IMR-90 (cell line): ENCODE data around the gene CRYGA. TPM values are rescaled to one million over a fixed set of nuclear protein-coding genes. Genes with fewer than 3 reads are reported as not detected.

Experiments
- ATAC-seq: fragments of 200-7000 bp; cut with Tn5 transposase; 2 replicates; pipeline ENCODE4 v1.9.1; 2020; ENCODE audit warnings: low read depth, mild to moderate bottlenecking, moderate library complexity
- BruUV-seq: library from RNA; stranded (reverse); fragments of 400-500 nt; replicated peaks from 2 replicates; lab custom pipeline; 2021; lab: Mats Ljungman, UMichigan
- CTCF ChIA-PET: fragments of 300-600 bp; formaldehyde crosslinking; extraction: SDS; loops from one replicate; lab custom pipeline; 2021; ENCODE audit warnings: antibody characterized with exemption; lab: Yijun Ruan, JAX
- POLR2A ChIA-PET: fragments of 300-600 bp; sonication (Branson Sonifier 250); formaldehyde crosslinking; loops from one replicate; lab custom pipeline; 2022; ENCODE audit warnings: antibody characterized with exemption; ENCODE audit not compliant: unreplicated experiment; lab: Charles Lee
- DNase-seq: peaks from one replicate; pipeline ENCODE4 v3.0.0; 2013
- H2AFZ ChIP-seq: replicated peaks from 2 replicates; pipeline ENCODE3; 2013; ENCODE audit warnings: low read length, mild to moderate bottlenecking; ENCODE audit not compliant: poor library complexity
- H2AK5ac ChIP-seq: 2 replicates; pipeline ENCODE4 v1.6.1; 2013; ENCODE audit warnings: low read depth, low read length, inconsistent platforms
- H2AK9ac ChIP-seq: replicated peaks from 2 replicates; pipeline ENCODE3; 2013; ENCODE audit warnings: mild to moderate bottlenecking, low read depth, low read length, moderate library complexity; ENCODE audit not compliant: poor library complexity
- H2BK120ac ChIP-seq: 2 replicates; pipeline ENCODE4 v1.6.1; 2013; ENCODE audit warnings: low read depth, low read length, inconsistent platforms
- H2BK15ac ChIP-seq: 3 replicates; pipeline ENCODE4 v1.6.1; 2013; ENCODE audit warnings: low read depth, low read length, inconsistent platforms
- H2BK20ac ChIP-seq: 2 replicates; pipeline ENCODE4 v1.6.1; 2013; ENCODE audit warnings: low read depth, mild to moderate bottlenecking, inconsistent platforms, low read length, moderate library complexity
- H2BK5ac ChIP-seq: 2 replicates; pipeline ENCODE4 v1.6.1; 2013; ENCODE audit warnings: mild to moderate bottlenecking, low read depth, low read length, inconsistent platforms; ENCODE audit not compliant: poor library complexity, severe bottlenecking
- H3K14ac ChIP-seq: replicated peaks from 2 replicates; pipeline ENCODE4 v1.6.1; 2013; ENCODE audit warnings: low read depth, low read length, inconsistent platforms
- H3K18ac ChIP-seq: 2 replicates; pipeline ENCODE4 v1.6.1; 2013; ENCODE audit warnings: low read depth, low read length, control low read depth
- H3K23ac ChIP-seq: 2 replicates; pipeline ENCODE4 v1.6.1; 2013; ENCODE audit warnings: low read depth, low read length, inconsistent platforms
- H3K27ac ChIP-seq: 2 replicates; pipeline ENCODE4 v1.5.1; 2013; ENCODE audit warnings: mild to moderate bottlenecking, control low read depth, low read length; ENCODE audit not compliant: insufficient read depth
- H3K27me3 ChIP-seq: 2 replicates; pipeline ENCODE4 v1.6.1; 2013; ENCODE audit warnings: low read length; ENCODE audit not compliant: control insufficient read depth, insufficient read depth
- H3K36me3 ChIP-seq: 2 replicates; pipeline ENCODE4 v1.6.1; 2013; ENCODE audit warnings: low read length, mixed read lengths; ENCODE audit not compliant: control insufficient read depth, insufficient read depth
- H3K4ac ChIP-seq: 2 replicates; pipeline ENCODE4 v1.6.1; 2013; ENCODE audit warnings: low read depth, low read length, inconsistent platforms
- H3K4me1 ChIP-seq: 2 replicates; pipeline ENCODE4 v1.6.1; 2013; ENCODE audit warnings: low read length, mixed read lengths; ENCODE audit not compliant: control insufficient read depth, insufficient read depth
- H3K4me2 ChIP-seq: 2 replicates; pipeline ENCODE4 v1.6.1; 2013; ENCODE audit warnings: low read depth, mild to moderate bottlenecking, control low read depth, low read length, moderate library complexity
- H3K4me3 ChIP-seq: 2 replicates; pipeline ENCODE4 v1.5.1; 2013; ENCODE audit warnings: low read depth, mild to moderate bottlenecking, control low read depth, low read length, moderate library complexity; ENCODE audit not compliant: insufficient read depth
- H3K56ac ChIP-seq: 2 replicates; pipeline ENCODE4 v1.6.1; 2013; ENCODE audit warnings: low read length, inconsistent platforms; ENCODE audit not compliant: insufficient read depth; ENCODE audit errors: extremely low read depth
- H3K79me1 ChIP-seq, 2 experiments: 2 replicates each; pipeline ENCODE4 v1.6.1; 2013; ENCODE audit warnings: low read length in 2 of 2, inconsistent platforms in 1 of 2, low read depth in 1 of 2
- H3K9ac ChIP-seq: 2 replicates; pipeline ENCODE4 v1.6.1; 2013; ENCODE audit warnings: low read depth, low read length, control low read depth
- H3K9me1 ChIP-seq: 2 replicates; pipeline ENCODE4 v1.6.1; 2013; ENCODE audit warnings: low read length, inconsistent platforms; ENCODE audit not compliant: insufficient read depth
- H3K9me3 ChIP-seq: 2 replicates; pipeline ENCODE4 v1.6.1; 2013; ENCODE audit warnings: low read length; ENCODE audit not compliant: control insufficient read depth, insufficient read depth
- H4K20me1 ChIP-seq: 2 replicates; pipeline ENCODE4 v1.6.1; 2013; ENCODE audit warnings: low read length, inconsistent platforms; ENCODE audit not compliant: insufficient read depth
- H4K5ac ChIP-seq: 2 replicates; pipeline ENCODE4 v1.6.1; 2013; ENCODE audit warnings: mild to moderate bottlenecking, low read depth, low read length, control low read depth
- H4K8ac ChIP-seq, 2 experiments: 2 replicates each; pipeline ENCODE4 v1.6.1; 2013; ENCODE audit warnings: low read depth in 2 of 2, low read length in 2 of 2, control low read depth in 1 of 2, inconsistent platforms in 1 of 2
- H4K91ac ChIP-seq: 2 replicates; pipeline ENCODE4 v1.6.1; 2013; ENCODE audit warnings: low read depth, low read length, inconsistent platforms; ENCODE audit not compliant: insufficient read depth
- BHLHE40 ChIP-seq: fragments of 150-350 bp; IDR thresholded peaks from 2 replicates; pipeline ENCODE4 v1.6.1; 2016; ENCODE audit warnings: mild to moderate bottlenecking, low read depth, low read length
- CEBPB ChIP-seq: IDR thresholded peaks from 2 replicates; pipeline ENCODE4 v1.6.1; 2012; ENCODE audit warnings: low read depth, low read length, improper control_type of control experiment
- CTCF ChIP-seq: conservative IDR thresholded peaks from 2 replicates; pipeline ENCODE4 v1.5.1; 2012; ENCODE audit warnings: mild to moderate bottlenecking, low read depth, low read length, improper control_type of control experiment
- ELK1 ChIP-seq: fragments of 150-350 bp; IDR thresholded peaks from 2 replicates; pipeline ENCODE4 v1.6.1; 2016; ENCODE audit warnings: low read depth, mild to moderate bottlenecking, low read length, moderate library complexity, borderline replicate concordance
- FOS ChIP-seq: fragments of 150-350 bp; IDR thresholded peaks from 2 replicates; pipeline ENCODE4 v1.6.1; 2016; ENCODE audit warnings: low read depth, low read length
- MAZ ChIP-seq: IDR thresholded peaks from 2 replicates; pipeline ENCODE4 v1.6.1; 2012; ENCODE audit warnings: low read depth, mild to moderate bottlenecking, low read length, improper control_type of control experiment, moderate library complexity, borderline replicate concordance
- NFE2L2 ChIP-seq: fragments of 150-350 bp; IDR thresholded peaks from 2 replicates; pipeline ENCODE4 v1.6.1; 2016; ENCODE audit warnings: low read depth, mild to moderate bottlenecking, low read length
- POLR2A ChIP-seq: IDR thresholded peaks from 2 replicates; pipeline ENCODE4 v1.6.1; 2012; ENCODE audit warnings: mild to moderate bottlenecking, low read depth, low read length
- RAD21 ChIP-seq: IDR thresholded peaks from 2 replicates; pipeline ENCODE4 v1.6.1; 2012; ENCODE audit warnings: low read length, improper control_type of control experiment
- RFX5 ChIP-seq: IDR thresholded peaks from 2 replicates; pipeline ENCODE4 v1.8.0; 2012; ENCODE audit warnings: low read depth, mild to moderate bottlenecking, low read length, moderate library complexity
- SMC3 ChIP-seq: fragments of 150-350 bp; IDR thresholded peaks from 2 replicates; pipeline ENCODE4 v1.6.1; 2016; ENCODE audit warnings: low read depth, mild to moderate bottlenecking, antibody characterized with exemption, low read length, moderate library complexity
- USF2 ChIP-seq: fragments of 150-350 bp; IDR thresholded peaks from 2 replicates; pipeline ENCODE4 v1.6.1; 2017; ENCODE audit warnings: mild to moderate bottlenecking, antibody characterized with exemption, low read length, low read depth
- whole genome bisulfite sequencing, 2 experiments: methylation state at CpG; one replicate each; pipeline versions ENCODE4 v1.1.5 to v1.1.7; 2013; ENCODE audit warnings: missing lambda C conversion rate in 2 of 2; ENCODE audit not compliant: insufficient read length in 1 of 2; ENCODE audit errors: extremely low coverage in 2 of 2; 5-methylcytosine and 5-hydroxymethylcytosine counted together
- dilution Hi-C: fragments of 300-500 bp; cut with HindIII; formaldehyde crosslinking; loops from one replicate; pipeline ENCODE4 v1.14.3; 2018; ENCODE audit warnings: low sequenced_read_pairs; ENCODE audit not compliant: unreplicated experiment
- in situ Hi-C: fragments of 300-500 bp; cut with MboI; formaldehyde crosslinking; loops from 3 replicates; pipeline ENCODE4 v1.14.3; 2019; ENCODE audit warnings: low sequenced_read_pairs, inconsistent platforms, mixed read lengths
- intact Hi-C: fragments of 100-400 bp; cut with micrococcal nuclease; formaldehyde crosslinking; loops from 2 replicates; pipeline ENCODE4 v1.10.0; 2022
- polyA plus RNA-seq, 3 experiments: library from polyadenylated mRNA; depleted of rRNA; stranded (reverse); fragments of >200 nt; gene quantifications; 2 replicates each; pipeline ENCODE4 v1.2.3, GENCODE V29; 2012; ENCODE audit warnings: low replicate concordance in 1 of 3
- total RNA-seq: library from RNA; depleted of rRNA; stranded (reverse); fragments of >200 nt; gene quantifications from 2 replicates; pipeline ENCODE4 v1.2.3, GENCODE V29; 2012

CRYGA gene
- total and polyA plus RNA-seq, 2 of the 4 experiments (the other 2 are of a cell fraction) = not detected

GRCh38 chr2:208139447-208139846 is 23.9 kb downstream of the CRYGA start:
- DNase-seq (no peak), ATAC-seq (no peak)
- Histone ChIP-seq H2BK15ac (no peak overlapping the region), H4K20me1 (no peaks in the 10 kb centered on the region), H2AK9ac (no peak overlapping the region), H4K91ac (no peak overlapping the region), H3K56ac (no peak overlapping the region), H2BK120ac (no peak overlapping the region), H3K23ac (no peak overlapping the region), H3K27me3 (0 out of 2 replicates have a peak, but pooled peaks cover 2% of the 10 kb centered on the region), H3K18ac (no peak overlapping the region), H3K9ac (no peak overlapping the region), H4K8ac (no peak overlapping the region), H2BK20ac (no peak overlapping the region), H3K4ac (no peak overlapping the region), H2BK5ac (no peak overlapping the region), H2AFZ (no peak overlapping the region), H3K9me3 (no peaks in the 10 kb centered on the region), H3K79me1 (no peaks in the 10 kb centered on the region), H3K27ac (no peak overlapping the region), H3K4me3 (no peak overlapping the region), H2AK5ac (no peak overlapping the region), H3K9me1 (no peaks in the 10 kb centered on the region), H3K4me1 (no peaks in the 10 kb centered on the region), H3K14ac (no peak overlapping the region), H3K4me2 (no peak overlapping the region), H3K36me3 (no peaks in the 10 kb centered on the region), H4K5ac (no peak overlapping the region)
- TF ChIP-seq ELK1 (no peak), RFX5 (no peak), NFE2L2 (no peak), USF2 (no peak), POLR2A (no peak), CEBPB (no peak), BHLHE40 (no peak), MAZ (no peak), FOS (no peak), RAD21 (no peak), CTCF (no peak), SMC3 (no peak)
- intact Hi-C loops (no loop called here), in situ Hi-C loops (no loop called here), dilution Hi-C loops (no loop called here)
- ChIA-PET POLR2A (no interaction called here), CTCF (no interaction called here)
- 78% methylated on average over 8 of the region's 18 CpGs; no CpG with 5 or more reads in 1 of the 2 experiments for WGBS, 2 experiments
- no TSS peak for BruUV-seq
